NCI-H1930 (cell line): Measurements from ENCODE around the gene SORCS2.
A peak's percentile ranks its signal among the peaks of the same experiment; 100 is the strongest.

Experiments
- DNase-seq, 2 experiments: peaks; one replicate each; lab custom pipeline; 2025; lab: John Stamatoyannopoulos, UW

The SORCS2 gene

DNA sequence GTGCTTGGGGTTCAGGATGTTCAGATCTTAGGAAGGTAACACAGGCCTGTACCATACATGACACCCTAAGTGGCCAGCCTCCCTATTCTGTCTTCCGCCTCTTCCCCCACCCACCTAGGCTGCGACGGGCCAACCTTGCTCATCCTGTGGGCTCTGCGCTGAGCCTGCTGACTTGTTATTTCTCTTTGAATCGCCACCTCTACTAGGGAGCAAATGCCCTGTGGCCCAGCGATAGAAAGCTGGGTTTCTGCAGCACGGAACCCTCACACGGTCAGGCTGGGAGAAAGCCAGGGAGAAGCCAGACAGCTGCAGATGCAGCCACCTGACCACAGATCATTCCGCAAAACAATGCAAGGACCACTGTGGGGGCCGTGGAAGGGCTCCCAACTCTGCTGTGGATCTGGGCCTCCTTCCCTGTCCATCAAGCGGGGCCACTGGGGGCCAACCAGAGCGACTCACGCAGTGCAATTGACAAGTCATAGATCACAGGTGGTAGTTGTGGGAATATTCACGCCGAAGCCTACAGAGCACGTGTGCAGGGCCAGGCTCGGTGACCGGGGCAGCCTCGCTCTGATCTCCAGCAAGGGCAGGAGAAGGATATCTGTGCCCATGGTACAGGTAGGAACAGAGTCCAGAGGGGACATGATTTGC is 519.8 kb downstream of the SORCS2 start:
- no peak for DNase-seq

- no peak for DNase-seq
Observed at GRCh38 chr4:7713757-7714156, 521.4 kb downstream of the SORCS2 start.

DNA sequence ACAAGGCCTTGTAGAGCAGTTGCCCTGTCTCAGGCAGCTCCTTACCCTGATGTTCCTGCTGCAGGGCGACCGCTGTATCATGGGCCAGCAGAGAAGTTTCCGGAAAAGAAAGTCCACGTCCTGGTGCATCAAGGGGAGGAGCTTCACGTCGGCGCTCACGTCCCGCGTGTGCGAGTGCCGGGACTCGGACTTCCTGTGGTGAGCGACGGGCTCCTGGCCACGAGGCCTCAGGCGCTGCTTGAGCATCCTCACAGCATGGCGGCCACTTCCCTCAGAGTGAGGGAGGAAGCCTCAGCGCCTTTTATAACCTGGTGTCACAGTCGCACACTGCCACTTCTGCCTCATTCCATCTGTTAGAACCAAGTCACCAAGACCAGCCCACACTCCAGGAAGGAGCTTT is 521.8 kb downstream of the SORCS2 start:
- no peak for DNase-seq

DNA sequence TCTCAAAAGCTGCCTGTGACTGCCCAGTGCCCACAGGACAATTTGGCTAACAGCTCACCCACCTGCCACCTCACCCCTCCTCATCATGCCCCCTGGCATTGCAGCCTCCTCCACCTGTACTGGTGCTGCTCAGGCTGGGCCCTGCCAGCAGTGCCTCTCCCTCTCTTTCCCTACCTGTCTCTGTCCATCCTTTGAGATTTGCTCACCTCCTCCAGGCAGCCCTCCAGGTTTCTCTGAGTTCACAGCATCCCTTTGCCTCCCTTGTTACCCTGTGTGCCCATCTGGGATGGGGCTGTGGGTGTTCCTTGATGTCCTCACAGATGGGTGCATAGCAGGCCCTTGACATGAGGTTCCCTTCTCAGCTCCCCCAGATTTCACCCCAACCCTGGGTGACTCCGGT is 522.4 kb downstream of the SORCS2 start:
- no peak for DNase-seq

DNA sequence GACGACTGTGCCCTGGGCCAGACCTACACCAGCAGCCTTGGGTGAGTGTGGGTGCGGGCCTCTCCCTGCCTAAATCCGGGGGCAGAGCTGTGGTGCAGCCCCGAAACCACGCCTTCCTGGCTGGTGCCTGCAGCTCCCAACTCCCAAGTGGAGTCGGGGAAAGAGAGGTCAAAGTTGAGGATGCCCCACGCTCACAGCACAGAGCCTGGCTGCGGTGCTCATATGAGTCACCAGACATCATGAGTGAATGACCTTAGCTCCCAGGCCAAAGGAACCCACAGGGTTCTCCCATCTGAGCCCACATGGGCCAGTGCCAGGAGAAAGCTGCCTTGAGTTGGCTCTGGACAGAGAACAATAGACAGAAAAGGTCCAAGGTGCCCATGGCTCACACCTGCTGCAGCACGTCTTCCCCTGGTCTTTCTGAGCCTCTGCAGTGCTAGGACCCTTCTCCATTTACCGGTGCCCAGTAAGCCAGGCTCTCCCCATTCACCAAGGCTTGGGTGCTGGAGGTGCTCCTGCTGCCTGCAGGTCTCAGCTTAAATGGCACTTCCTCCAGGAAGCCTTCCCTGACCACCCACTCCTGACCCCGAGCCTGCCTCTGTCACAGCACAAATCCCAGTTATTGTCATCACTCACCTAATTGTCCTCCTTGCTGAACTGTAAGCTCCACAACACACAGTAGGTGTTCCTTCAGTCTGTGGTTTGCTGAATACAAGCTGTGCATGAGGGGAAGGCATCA is 523.1 kb downstream of the SORCS2 start:
- no peak for DNase-seq

GRCh38 chr4:7716010-7716721 is 523.8 kb downstream of the SORCS2 start:
- DNase-seq: no peak

GRCh38 chr4:7717161-7717560 is 524.8 kb downstream of the SORCS2 start:
- no peak for DNase-seq

GRCh38 chr4:7717946-7718490 is 525.7 kb downstream of the SORCS2 start:
- DNase-seq: no peak

DNA sequence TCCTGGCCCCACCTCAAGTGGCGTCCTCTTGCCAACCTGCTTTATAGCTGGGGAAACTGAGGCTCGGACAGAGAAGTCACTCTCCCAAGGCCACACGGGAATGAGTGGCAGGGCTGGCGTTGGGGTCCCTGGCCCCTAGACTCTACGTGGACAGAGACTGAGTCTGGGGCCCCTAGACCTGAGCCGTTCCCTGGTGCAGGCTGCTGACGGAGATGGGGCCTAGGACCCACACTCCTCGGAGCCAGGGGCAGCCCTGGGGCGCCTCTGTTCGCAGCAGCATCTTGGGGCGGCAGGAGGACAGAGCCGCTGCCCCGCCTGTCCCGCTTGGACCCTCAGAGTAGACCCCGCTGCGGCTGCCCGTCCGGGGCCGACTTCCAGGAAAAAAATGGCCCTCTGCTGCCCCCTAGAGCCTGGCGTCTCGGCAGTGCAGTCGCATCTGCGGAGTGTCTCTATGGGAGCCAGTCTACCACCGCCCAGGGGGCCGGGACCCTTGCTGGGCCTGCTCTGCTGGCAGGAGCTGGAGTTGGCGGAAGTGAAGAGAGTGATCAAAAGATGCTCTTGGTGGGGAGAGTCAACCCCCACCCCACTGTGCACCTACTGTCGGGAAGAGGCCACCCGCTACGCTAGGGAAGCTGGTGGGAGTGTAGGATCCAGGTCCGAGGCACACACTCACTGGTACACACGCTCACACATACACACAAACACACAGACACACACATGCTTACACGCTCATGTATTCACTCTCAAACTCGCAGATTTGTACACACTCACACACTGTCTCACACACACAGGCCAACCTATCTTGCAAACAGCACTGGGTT is 527.2 kb downstream of the SORCS2 start:
- DNase-seq: peak in 1 of 2 experiments; percentile 68

GRCh38 chr4:7721984-7722551 is 529.7 kb downstream of the SORCS2 start:
- DNase-seq: no peak

- no peak for DNase-seq
Observed at GRCh38 chr4:7722766-7723387, 530.5 kb downstream of the SORCS2 start.

DNA sequence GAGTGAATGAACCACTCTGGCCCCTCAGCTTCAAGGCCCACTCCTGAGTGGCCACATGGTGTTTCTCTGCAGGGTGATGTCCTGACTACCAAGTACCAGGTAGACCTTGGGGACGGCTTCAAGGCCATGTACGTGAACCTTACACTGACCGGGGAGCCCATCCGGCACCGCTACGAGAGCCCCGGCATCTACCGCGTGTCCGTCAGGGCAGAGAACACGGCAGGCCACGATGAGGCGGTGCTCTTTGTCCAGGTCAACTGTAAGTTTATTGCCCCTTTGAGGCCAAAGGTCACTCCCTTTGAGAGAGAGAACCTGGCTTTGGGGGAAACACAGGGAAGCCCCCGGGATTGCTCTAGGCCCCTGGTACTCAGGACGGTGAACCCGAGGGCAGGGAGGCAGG is 531.3 kb downstream of the SORCS2 start:
- no peak for DNase-seq

- no peak for DNase-seq
Observed at GRCh38 chr4:7725951-7726350, 533.6 kb downstream of the SORCS2 start.

GRCh38 chr4:7726665-7727413 is 534.5 kb downstream of the SORCS2 start:
- DNase-seq: no peak

DNA sequence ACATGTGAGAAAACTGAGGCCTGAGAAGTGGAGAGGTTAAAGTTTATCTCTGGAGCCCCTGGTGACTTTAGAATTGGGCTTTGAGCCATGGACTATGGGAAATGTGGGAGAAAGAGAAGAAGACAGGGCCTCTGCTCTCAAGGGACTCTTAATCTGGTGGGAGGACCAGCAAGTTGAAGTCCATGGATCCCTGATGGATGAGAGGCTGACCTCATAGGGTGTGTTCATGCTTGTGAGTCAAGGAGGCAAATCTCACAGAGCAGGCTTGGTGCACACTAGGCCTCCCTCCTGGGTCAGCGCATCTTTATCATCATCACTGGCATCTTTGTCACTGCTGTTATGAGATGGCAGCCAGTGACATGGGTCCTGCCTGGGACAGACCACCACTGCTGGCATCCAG is 535.4 kb downstream of the SORCS2 start:
- DNase-seq: no peak

GRCh38 chr4:7731437-7731836 is 539.1 kb downstream of the SORCS2 start:
- no peak for DNase-seq

DNA sequence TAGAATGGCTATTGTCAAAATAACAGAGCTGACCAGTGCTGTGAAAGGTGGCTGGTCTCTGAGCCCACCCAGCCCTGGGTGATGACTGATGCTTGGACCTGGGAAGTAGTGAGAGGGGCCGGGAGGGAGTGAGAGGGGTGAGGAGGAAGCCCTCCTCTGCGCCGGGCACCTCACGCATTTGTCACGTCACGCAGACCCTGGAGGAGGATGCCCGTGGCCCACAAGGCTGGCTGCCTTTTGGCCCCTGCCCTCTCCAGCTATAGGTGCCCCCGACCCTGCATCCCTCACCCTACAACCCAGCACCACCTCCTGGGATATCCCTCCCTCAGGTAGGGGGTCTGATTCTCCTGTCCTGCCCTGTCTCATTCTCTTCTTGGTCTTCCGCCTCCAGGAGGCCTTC is 539.9 kb downstream of the SORCS2 start:
- DNase-seq: no peak

DNA sequence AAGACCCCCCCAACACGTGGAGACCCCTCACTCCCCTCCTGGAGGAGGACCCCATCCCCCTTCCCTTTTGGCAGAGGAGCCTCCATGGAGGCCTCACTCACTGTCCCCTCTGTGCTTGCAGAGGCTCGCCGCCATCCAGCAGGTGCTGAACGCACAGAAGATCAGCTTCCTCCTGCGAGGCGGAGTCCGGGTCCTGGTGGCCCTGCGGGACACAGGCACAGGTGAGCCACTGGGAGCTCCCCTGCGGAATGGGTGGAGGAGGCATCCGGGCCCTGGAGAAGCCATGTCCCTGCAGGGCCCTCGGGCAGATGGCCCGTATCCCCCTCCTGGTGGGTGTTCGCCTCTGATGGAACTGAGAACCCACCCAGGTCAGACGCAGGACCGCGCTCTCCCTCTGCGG is 540.9 kb downstream of the SORCS2 start:
- no peak for DNase-seq

GRCh38 chr4:7733801-7734650 is 541.7 kb downstream of the SORCS2 start:
- no peak for DNase-seq
